Nephron progenitor cell (in vitro differentiated cells): ENCODE data around the gene TMEM108.
"Not testable (repeated sequence)": the region's sequence is repeated elsewhere in the genome, so short reads cannot be mapped to it uniquely, and the experiment has no call there.

ENCODE experiments used
- DNase-seq: peaks from one replicate; pipeline ENCODE4 v3.0.0; 2021
- H3K27ac Mint-ChIP-seq: 2 replicates; pipeline ENCODE4 v1.8.0; 2021; ENCODE audit warnings: mild to moderate bottlenecking, moderate library complexity, mixed read lengths
- H3K27me3 Mint-ChIP-seq: 2 replicates; pipeline ENCODE4 v1.8.0; 2021; ENCODE audit warnings: mild to moderate bottlenecking, low read depth, mixed read lengths; ENCODE audit not compliant: poor library complexity
- H3K36me3 Mint-ChIP-seq: 2 replicates; pipeline ENCODE4 v1.8.0; 2021; ENCODE audit warnings: low read depth, mixed read lengths
- H3K4me1 Mint-ChIP-seq: 2 replicates; pipeline ENCODE4 v1.8.0; 2021; ENCODE audit warnings: mixed read lengths
- H3K4me3 Mint-ChIP-seq: 2 replicates; pipeline ENCODE4 v1.8.0; 2021; ENCODE audit warnings: mild to moderate bottlenecking, moderate library complexity, mixed read lengths
- H3K9me3 Mint-ChIP-seq: 2 replicates; pipeline ENCODE4 v1.8.0; 2021; ENCODE audit warnings: mild to moderate bottlenecking, moderate library complexity, mixed read lengths
- TF ChIP-seq, protein P1 (sequence below): fragments of 200-600 bp; sonication (generic); IDR thresholded peaks from 2 replicates; pipeline ENCODE4 v1.5.0; 2021; ENCODE audit warnings: antibody characterized with exemption

TMEM108 gene

DNA sequence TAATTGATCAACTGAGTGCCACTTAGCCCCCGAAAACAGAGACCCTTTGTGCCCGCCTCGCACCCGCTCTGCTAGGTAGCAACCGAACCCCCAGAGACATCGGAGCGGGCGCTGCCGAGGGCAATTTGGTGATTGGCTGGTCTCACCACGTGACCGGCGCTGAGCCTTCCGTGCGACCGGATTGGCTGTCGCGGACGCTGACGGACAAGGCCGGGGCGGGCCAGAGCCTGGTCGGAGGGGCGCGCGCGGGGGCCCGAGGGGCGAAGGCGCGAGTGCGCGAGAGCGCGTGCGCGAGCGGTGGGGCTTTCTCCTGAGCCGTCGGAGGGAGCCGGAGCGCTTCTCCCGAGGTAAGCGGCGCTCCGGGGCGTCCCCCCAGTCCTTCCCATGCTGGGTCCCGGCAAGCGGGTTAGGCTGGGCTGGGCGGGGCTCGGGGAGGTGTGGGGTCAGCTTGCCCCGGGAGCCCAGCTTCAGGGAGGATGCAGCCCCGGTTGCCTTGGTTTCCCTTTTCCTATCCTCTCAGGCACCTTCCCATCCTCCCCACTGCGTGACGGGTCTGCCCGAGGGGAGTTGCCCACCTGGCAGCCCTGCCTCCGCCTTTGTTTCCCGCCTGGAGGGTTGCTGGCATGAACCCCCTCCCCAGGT lies at the start of gene TMEM108:
TMEM108 (plus strand) TSS at position 303 of the 642 bp plus-strand sequence.
- Mint-ChIP-seq H3K27me3 (peaks cover 51% of the 10 kb centered on the region), H3K4me1 (peaks cover 26% of the 10 kb centered on the region), H3K36me3 (no peaks in the 10 kb centered on the region), H3K9me3 (no peaks in the 10 kb centered on the region), H3K4me3 (peak within 1 kb of the TSS; percentile 83), H3K27ac (no peak within 1 kb of the TSS)
- DNase-seq = peak; percentile 95
- TF ChIP-seq, protein P1, sequence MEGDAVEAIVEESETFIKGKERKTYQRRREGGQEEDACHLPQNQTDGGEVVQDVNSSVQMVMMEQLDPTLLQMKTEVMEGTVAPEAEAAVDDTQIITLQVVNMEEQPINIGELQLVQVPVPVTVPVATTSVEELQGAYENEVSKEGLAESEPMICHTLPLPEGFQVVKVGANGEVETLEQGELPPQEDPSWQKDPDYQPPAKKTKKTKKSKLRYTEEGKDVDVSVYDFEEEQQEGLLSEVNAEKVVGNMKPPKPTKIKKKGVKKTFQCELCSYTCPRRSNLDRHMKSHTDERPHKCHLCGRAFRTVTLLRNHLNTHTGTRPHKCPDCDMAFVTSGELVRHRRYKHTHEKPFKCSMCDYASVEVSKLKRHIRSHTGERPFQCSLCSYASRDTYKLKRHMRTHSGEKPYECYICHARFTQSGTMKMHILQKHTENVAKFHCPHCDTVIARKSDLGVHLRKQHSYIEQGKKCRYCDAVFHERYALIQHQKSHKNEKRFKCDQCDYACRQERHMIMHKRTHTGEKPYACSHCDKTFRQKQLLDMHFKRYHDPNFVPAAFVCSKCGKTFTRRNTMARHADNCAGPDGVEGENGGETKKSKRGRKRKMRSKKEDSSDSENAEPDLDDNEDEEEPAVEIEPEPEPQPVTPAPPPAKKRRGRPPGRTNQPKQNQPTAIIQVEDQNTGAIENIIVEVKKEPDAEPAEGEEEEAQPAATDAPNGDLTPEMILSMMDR = no peak

DNA sequence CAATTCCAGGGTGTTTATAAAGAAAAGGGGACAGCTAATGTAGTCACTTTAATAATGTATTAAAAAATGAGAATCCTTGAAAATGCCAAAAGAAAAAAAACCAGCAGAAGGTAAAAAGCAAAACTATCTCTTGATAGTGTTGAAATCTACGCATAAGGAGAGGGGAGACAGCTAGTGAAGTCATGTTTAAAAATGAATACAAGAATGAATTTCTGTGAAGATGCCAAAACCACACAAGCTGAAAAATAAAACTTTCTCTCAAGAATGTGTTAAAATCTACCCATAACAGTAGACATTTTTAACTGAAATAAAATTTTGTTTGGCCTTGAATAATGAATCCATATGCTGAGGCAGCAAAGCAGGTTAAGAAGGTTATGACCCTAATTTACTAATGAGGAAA lies 42.2 kb upstream of the TMEM108 start:
- Mint-ChIP-seq H3K9me3 (peaks cover 4% of the 10 kb centered on the region), H3K36me3 (no peaks in the 10 kb centered on the region), H3K4me1 (no peaks in the 10 kb centered on the region), H3K27me3 (peaks cover 4% of the 10 kb centered on the region), H3K27ac (no peak overlapping the region), H3K4me3 (no peak overlapping the region)
- no peak for DNase-seq
- TF ChIP-seq, protein P1 = no peak

DNA sequence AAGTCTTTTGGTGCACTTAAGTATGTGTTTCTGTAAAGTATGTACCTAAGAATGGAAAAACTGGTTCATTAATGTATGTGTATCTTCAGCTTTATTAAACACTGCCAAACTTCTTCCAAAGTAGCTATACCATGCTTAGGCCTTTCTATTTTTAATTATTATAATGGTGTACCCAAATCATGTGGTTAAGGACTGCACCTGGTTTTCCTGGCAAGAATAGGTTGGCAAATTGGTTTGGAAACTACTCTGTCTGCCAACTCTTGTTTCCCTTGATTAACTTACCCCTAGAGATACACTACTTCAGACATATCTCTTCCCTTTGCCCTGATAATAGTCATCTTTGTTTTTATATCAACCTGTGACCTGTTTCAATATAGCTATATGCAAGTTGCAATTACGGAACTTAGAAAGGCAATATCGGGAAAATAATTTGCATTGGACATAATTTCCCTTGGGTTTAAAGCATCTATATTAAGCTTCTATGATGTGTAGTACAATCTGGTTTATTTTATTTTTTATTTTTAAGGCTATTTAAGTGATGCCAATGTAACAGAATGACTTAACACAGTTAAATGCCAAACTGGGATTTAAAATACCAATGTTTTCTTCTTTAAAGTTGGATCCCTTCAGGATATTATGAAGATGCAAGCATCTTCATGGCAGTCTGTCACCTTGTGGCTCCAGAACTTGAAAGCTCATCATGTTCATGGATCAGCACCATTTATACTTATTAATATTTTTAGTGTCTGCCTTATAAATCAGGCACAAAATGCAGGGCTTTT lies 40.6 kb upstream of the TMEM108 start:
- H3K27ac Mint-ChIP-seq = no peak overlapping the region
- H3K27me3 Mint-ChIP-seq = peaks cover 4% of the 10 kb centered on the region
- TF ChIP-seq, protein P1 = no peak
- no peaks in the 10 kb centered on the region for H3K36me3 Mint-ChIP-seq
- no peak for DNase-seq
- peaks cover 8% of the 10 kb centered on the region for H3K9me3 Mint-ChIP-seq
- H3K4me3 Mint-ChIP-seq = no peak overlapping the region
- no peaks in the 10 kb centered on the region for H3K4me1 Mint-ChIP-seq

DNA sequence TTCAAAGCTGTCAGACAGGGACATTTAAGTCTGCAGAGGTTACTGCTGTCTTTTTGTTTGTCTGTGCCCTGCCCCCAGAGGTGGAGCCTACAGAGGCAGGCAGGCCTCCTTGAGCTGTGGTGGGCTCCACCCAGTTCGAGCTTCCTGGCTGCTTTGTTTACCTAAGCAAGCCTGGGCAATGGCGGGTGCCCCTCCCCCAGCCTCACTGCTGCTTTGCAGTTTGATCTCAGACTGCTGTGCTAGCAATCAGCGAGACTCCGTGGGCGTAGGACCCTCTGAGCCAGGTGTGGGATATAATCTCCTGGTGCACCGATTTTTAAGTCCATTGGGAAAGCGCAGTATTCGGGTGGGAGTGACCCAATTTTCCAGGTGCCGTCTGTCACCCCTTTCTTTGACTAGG lies 33.2 kb upstream of the TMEM108 start:
- H3K4me1 Mint-ChIP-seq = not testable (repeated sequence)

DNA sequence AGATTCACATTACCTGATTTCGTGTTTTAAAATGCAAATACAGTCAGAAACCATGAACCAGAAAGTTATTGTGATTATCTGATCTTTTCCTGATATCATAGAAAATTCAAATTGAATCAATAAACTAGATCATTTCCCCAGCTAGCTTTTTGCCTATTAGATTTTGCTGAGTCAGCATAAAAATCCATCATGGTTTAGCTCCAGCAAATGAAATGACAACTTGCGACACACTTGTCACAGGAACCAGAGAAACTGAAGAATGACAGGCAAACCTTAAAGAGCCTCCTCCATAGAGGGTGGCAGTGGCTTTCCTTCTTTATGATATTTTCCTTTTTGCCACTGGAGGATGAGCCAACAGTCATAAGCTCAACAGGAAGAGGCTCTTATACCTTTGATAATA lies 30.6 kb upstream of the TMEM108 start:
- Mint-ChIP-seq H3K27me3 (no peaks in the 10 kb centered on the region), H3K4me1 (no peaks in the 10 kb centered on the region), H3K27ac (no peak overlapping the region), H3K9me3 (peaks cover 63% of the 10 kb centered on the region), H3K36me3 (peaks cover 11% of the 10 kb centered on the region), H3K4me3 (no peak overlapping the region)
- no peak for DNase-seq
- TF ChIP-seq, protein P1 = no peak

More for the DNA sequence above, 33.2 kb upstream of the TMEM108 start:
- not testable (repeated sequence) for DNase-seq, H3K27me3 Mint-ChIP-seq, H3K27ac Mint-ChIP-seq, H3K4me3 Mint-ChIP-seq, H3K36me3 Mint-ChIP-seq
- H3K9me3 Mint-ChIP-seq = peaks cover 44% of the 10 kb centered on the region

DNA sequence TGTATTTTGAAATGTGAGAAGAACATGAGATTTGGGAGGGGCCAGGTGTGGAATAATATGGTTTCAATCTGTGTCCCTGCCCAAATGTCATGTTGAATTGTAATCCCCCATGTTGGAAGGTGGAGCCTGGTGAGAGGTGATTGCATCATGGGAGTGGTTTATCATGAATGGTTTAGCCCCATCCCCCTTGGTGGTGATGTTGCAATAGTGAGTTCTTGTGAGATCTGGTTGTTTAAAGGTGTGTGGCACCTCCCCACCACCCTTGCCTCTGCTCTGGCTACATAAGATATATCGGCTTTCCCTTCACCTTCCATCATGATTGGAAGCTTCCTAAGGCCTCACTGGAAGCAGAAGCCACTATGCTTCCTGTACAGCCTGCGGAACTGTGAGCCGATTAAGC lies 23.9 kb upstream of the TMEM108 start:
- Mint-ChIP-seq H3K4me3 (no peak overlapping the region), H3K4me1 (no peaks in the 10 kb centered on the region)
- TF ChIP-seq, protein P1 = no peak

DNA sequence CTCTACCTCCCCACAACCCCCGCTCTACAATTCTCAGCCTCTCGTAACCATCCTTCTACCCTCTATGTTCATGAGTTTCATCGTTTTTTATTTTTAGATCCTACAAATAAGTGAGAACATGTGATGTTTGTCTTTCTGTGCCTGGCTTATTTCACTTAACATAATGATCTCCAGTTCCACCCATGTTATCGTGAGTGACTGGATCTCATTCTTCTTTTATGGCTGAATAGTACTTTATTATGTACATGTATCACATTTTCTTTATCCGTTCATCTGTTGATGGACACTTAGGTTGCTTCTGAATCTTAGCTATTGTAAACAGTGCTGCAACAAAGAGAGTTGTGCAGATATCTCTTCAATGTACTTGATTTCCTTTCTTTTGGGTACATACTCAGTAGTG lies 22.6 kb upstream of the TMEM108 start:
- H3K4me3 Mint-ChIP-seq, H3K36me3 Mint-ChIP-seq, DNase-seq, H3K4me1 Mint-ChIP-seq, H3K27ac Mint-ChIP-seq, H3K27me3 Mint-ChIP-seq: not testable (repeated sequence)
- peaks cover 25% of the 10 kb centered on the region for H3K9me3 Mint-ChIP-seq

More for the DNA sequence above, 23.9 kb upstream of the TMEM108 start:
- peaks cover 38% of the 10 kb centered on the region for H3K9me3 Mint-ChIP-seq
- peaks cover 8% of the 10 kb centered on the region for H3K27me3 Mint-ChIP-seq
- DNase-seq = no peak
- no peak overlapping the region for H3K27ac Mint-ChIP-seq
- peaks cover 7% of the 10 kb centered on the region for H3K36me3 Mint-ChIP-seq
